GM10248 (cell line): Measurements from ENCODE around the gene ILKAP.

ENCODE experiments used
- CTCF ChIA-PET: fragments of 300-600 bp; sonication (Branson Sonifier 250); formaldehyde crosslinking; extraction: SDS; loops from one replicate; lab custom pipeline; 2021; ENCODE audit warnings: antibody characterized with exemption; lab: Yijun Ruan, JAX
- POLR2A ChIA-PET: fragments of 350-650 bp; sonication (Branson Sonifier 250); formaldehyde crosslinking; extraction: SDS; loops from one replicate; lab custom pipeline; 2020; ENCODE audit warnings: antibody characterized with exemption; lab: Yijun Ruan, JAX
- DNase-seq: peaks from one replicate; pipeline ENCODE4 v3.0.0; 2012; ENCODE audit errors: extremely low spot score
- CTCF ChIP-seq: IDR thresholded peaks from 2 replicates; pipeline ENCODE4 v1.5.1; 2012; ENCODE audit warnings: mild to moderate bottlenecking, low read depth; ENCODE audit errors: extremely low read depth, missing control alignments, control extremely low read depth

Gene ILKAP

GRCh38 chr2:238165288-238165921, 38.1 kb downstream of the ILKAP start:
- POLR2A ChIA-PET: no interaction called here
- CTCF ChIA-PET: no interaction called here
- no peak for DNase-seq
- TF ChIP-seq CTCF: no peak

- no peak for TF ChIP-seq CTCF
- DNase-seq: no peak
- ChIA-PET POLR2A (no interaction called here), CTCF (no interaction called here)
These were observed 38.6 kb downstream of the ILKAP start for GRCh38 chr2:238164906-238165287.

GRCh38 chr2:238163481-238164198, 39.9 kb downstream of the ILKAP start:
- no peak for TF ChIP-seq CTCF
- ChIA-PET CTCF (interaction anchor here (1.4 to 1.6 kb wide), 2 partner anchors 10 to 16 kb away, joined by 3 read pairs; no protein-coding TSS in a partner anchor), POLR2A (no interaction called here)
- DNase-seq: no peak

- ChIA-PET CTCF (interaction anchor here (0.7 to 1.6 kb wide), 3 partner anchors 11 to 101 kb away, joined by 3 read pairs; no protein-coding TSS in a partner anchor), POLR2A (interaction anchor here (0.5 kb wide), 1 partner anchor 36 kb away, joined by 3 read pairs; no protein-coding TSS in a partner anchor)
- DNase-seq: no peak
- TF ChIP-seq CTCF: no peak
These were observed 40.6 kb downstream of the ILKAP start for GRCh38 chr2:238162846-238163441.

- DNase-seq: no peak
- CTCF ChIA-PET: interaction anchor here (0.7 to 1.6 kb wide), 2 partner anchors 11 to 102 kb away, joined by 3 read pairs; no protein-coding TSS in a partner anchor
- POLR2A ChIA-PET: interaction anchor here (0.5 kb wide), 1 partner anchor 36 kb away, joined by 3 read pairs; no protein-coding TSS in a partner anchor
- TF ChIP-seq CTCF: no peak
These were observed 41.1 kb downstream of the ILKAP start for GRCh38 chr2:238162251-238162845.

GRCh38 chr2:238161291-238162051, 42.0 kb downstream of the ILKAP start:
- CTCF ChIA-PET: interaction anchor here (1.0 kb wide), 1 partner anchor 34 kb away, joined by 3 read pairs; no protein-coding TSS in a partner anchor
- POLR2A ChIA-PET: no interaction called here
- DNase-seq: no peak
- no peak for TF ChIP-seq CTCF
